Osteocyte (in vitro differentiated cells): ENCODE measurements around the gene NDRG3. TPM values are rescaled to one million over a fixed set of nuclear protein-coding genes. Genes with fewer than 3 reads are reported as not detected.

ENCODE experiments used
- DNase-seq: peaks from one replicate; pipeline ENCODE4 v3.0.0; 2021; ENCODE audit warnings: mixed read lengths; ENCODE audit not compliant: unreplicated experiment; ENCODE audit errors: extremely low spot score
- H3K27ac Mint-ChIP-seq: one replicate; pipeline ENCODE4 v1.8.0; 2021; ENCODE audit warnings: mild to moderate bottlenecking, mixed read lengths; ENCODE audit not compliant: unreplicated experiment
- H3K27me3 Mint-ChIP-seq: one replicate; pipeline ENCODE4 v1.8.0; 2021; ENCODE audit warnings: mixed read lengths; ENCODE audit not compliant: unreplicated experiment
- H3K36me3 Mint-ChIP-seq: one replicate; pipeline ENCODE4 v1.8.0; 2021; ENCODE audit warnings: mixed read lengths; ENCODE audit not compliant: unreplicated experiment
- H3K4me1 Mint-ChIP-seq: one replicate; pipeline ENCODE4 v1.8.0; 2021; ENCODE audit warnings: mixed read lengths; ENCODE audit not compliant: unreplicated experiment
- H3K4me3 Mint-ChIP-seq: one replicate; pipeline ENCODE4 v1.8.0; 2021; ENCODE audit warnings: mild to moderate bottlenecking, moderate library complexity, mixed read lengths; ENCODE audit not compliant: unreplicated experiment
- H3K9me3 Mint-ChIP-seq: one replicate; pipeline ENCODE4 v1.8.0; 2021; ENCODE audit warnings: mixed read lengths; ENCODE audit not compliant: unreplicated experiment
- CTCF ChIP-seq: fragments of 200-600 bp; sonication (generic); IDR thresholded peaks from 2 replicates; pipeline ENCODE4 v1.5.0; 2021; ENCODE audit warnings: antibody characterized with exemption, mild to moderate bottlenecking, moderate library complexity
- total RNA-seq: library from RNA; stranded (reverse); gene quantifications from 2 replicates; pipeline ENCODE4 v1.2.1, GENCODE V29; 2021

Gene NDRG3
- total RNA-seq, 1 donor from 2014 or later = 32.2 TPM

GRCh38 chr20:36726168-36726567, 19.7 kb downstream of the NDRG3 start:
- H3K27ac Mint-ChIP-seq = no peak overlapping the region
- DNase-seq = no peak
- no peaks in the 10 kb centered on the region for H3K9me3 Mint-ChIP-seq
- H3K36me3 Mint-ChIP-seq = peaks cover 7% of the 10 kb centered on the region
- no peak overlapping the region for H3K4me3 Mint-ChIP-seq
- TF ChIP-seq CTCF = no peak
- peaks cover 2% of the 10 kb centered on the region for H3K4me1 Mint-ChIP-seq
- no peaks in the 10 kb centered on the region for H3K27me3 Mint-ChIP-seq

GRCh38 chr20:36720510-36720909, 25.4 kb downstream of the NDRG3 start:
- Mint-ChIP-seq H3K4me1 (peaks cover under 1% of the 10 kb centered on the region), H3K36me3 (peaks cover 4% of the 10 kb centered on the region), H3K27ac (no peak overlapping the region), H3K27me3 (no peaks in the 10 kb centered on the region), H3K9me3 (no peaks in the 10 kb centered on the region), H3K4me3 (no peak overlapping the region)
- no peak for DNase-seq
- no peak for TF ChIP-seq CTCF

GRCh38 chr20:36717657-36718056, 28.2 kb downstream of the NDRG3 start:
- DNase-seq = no peak
- Mint-ChIP-seq H3K4me1 (no peaks in the 10 kb centered on the region), H3K27ac (no peak overlapping the region), H3K27me3 (no peaks in the 10 kb centered on the region), H3K4me3 (no peak overlapping the region), H3K36me3 (peaks cover 3% of the 10 kb centered on the region), H3K9me3 (no peaks in the 10 kb centered on the region)
- no peak for TF ChIP-seq CTCF

- no peak for TF ChIP-seq CTCF
- no peaks in the 10 kb centered on the region for H3K27me3 Mint-ChIP-seq
- no peak overlapping the region for H3K4me3 Mint-ChIP-seq
- peaks cover 3% of the 10 kb centered on the region for H3K36me3 Mint-ChIP-seq
- no peaks in the 10 kb centered on the region for H3K9me3 Mint-ChIP-seq
- H3K4me1 Mint-ChIP-seq = no peaks in the 10 kb centered on the region
- no peak overlapping the region for H3K27ac Mint-ChIP-seq
- DNase-seq = no peak
These were observed 28.9 kb downstream of the NDRG3 start for GRCh38 chr20:36717021-36717420.

GRCh38 chr20:36712775-36713174, 33.1 kb downstream of the NDRG3 start:
- Mint-ChIP-seq H3K4me1 (no peaks in the 10 kb centered on the region), H3K27me3 (no peaks in the 10 kb centered on the region), H3K4me3 (no peak overlapping the region), H3K36me3 (no peaks in the 10 kb centered on the region), H3K27ac (no peak overlapping the region), H3K9me3 (no peaks in the 10 kb centered on the region)
- no peak for DNase-seq
- no peak for TF ChIP-seq CTCF
